Hepatocyte (in vitro differentiated cells): ENCODE measurements around the gene SEC14L2.

Experiments used
- CTCF ChIP-seq: fragments of 200-600 bp; sonication (generic); IDR thresholded peaks from 2 replicates; pipeline ENCODE4 v1.5.1; 2016; ENCODE audit warnings: antibody characterized with exemption, mild to moderate bottlenecking; ENCODE audit not compliant: poor library complexity
- EZH2 ChIP-seq: fragments of 200-600 bp; sonication (generic); IDR thresholded peaks from 2 replicates; pipeline ENCODE4 v1.6.1; 2016; ENCODE audit warnings: antibody characterized with exemption, mild to moderate bottlenecking, borderline replicate concordance
- EZH2phosphoT487 ChIP-seq: fragments of 200-600 bp; sonication (generic); IDR thresholded peaks from one replicate; pipeline ENCODE4 v1.6.1; 2018; ENCODE audit warnings: antibody characterized with exemption, mild to moderate bottlenecking, low read depth, moderate library complexity; ENCODE audit not compliant: unreplicated experiment, severe bottlenecking

DNA sequence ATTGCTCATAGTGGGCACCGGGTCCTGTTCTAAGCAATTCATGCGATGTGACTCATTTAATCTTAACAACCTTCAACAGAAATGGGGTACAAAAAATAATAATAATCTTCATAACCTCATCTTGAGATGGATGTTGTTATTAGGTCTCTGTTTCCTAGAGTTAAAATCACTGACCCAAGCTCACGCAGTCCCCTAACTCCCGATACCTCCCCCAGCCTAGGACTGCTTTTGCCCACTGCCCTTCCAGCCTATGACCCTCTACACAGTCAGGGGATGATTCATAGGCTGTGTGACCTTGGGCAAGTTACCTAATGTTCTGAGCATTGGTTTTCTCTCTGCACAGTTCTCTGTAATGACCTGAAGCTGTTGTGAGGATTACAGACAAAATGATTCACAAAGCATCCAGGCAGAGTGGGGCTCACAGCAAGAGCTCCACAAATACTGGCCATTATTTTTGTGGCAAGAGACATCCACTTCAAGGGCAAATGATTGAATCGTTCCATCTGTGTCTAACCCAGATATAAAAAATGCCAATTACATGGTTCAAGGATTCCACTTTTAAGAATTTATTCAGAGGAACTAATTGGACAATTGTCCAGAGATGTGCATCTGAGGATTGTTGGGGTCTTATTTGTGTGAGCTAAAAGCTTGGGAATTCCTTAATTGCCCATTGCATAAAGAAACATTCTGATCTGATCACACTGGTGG, 48.8 kb downstream of the SEC14L2 start:
- no peak for TF ChIP-seq CTCF
- TF ChIP-seq EZH2phosphoT487 = no peak
- no peak for TF ChIP-seq EZH2
